HS-5 (cell line): ENCODE measurements around the gene KCTD4.

ENCODE experiments used
- DNase-seq: peaks from one replicate; pipeline ENCODE4 v3.0.0-alpha.2; 2012; ENCODE audit warnings: low read depth

Gene KCTD4

DNA sequence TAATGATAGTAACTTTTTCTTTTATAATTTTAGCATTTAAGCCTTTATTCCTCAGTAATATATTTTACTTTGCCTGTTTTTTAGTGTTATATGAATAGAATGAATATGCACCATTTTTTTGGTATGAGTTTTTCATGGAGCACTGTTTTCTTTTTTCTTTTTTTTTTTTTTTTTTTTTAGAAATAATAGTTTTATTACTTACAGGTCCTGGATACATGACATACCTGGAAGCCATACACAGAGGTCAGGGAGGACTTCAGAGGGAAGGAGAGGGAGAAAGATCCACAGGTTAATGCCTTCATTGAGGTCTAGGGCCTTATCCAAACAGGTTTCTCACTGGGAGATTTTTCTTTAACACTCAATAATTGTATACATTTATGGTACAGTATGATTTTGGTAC lies 26.4 kb downstream of the KCTD4 start:
- DNase-seq, result no peak

DNA sequence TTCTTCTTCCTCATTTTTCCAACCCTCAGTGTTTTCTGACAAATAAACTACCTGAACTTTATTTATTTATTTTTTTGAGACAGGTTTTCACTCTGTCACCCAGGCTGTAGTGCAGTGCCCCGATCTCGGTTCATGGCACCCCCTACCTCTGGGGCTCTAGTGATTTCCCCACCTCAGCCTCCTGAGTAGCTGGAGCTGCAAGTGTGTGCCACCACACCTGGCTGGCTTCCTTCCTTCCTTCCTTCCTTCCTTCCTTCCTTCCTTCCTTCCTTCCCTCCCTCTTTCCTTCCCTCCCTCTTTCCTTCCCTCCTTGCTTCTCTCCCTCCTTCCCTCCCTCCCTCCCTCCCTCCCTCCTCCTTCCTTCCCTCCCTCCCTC lies 32.3 kb downstream of the KCTD4 start:
- DNase-seq, result no peak

DNA sequence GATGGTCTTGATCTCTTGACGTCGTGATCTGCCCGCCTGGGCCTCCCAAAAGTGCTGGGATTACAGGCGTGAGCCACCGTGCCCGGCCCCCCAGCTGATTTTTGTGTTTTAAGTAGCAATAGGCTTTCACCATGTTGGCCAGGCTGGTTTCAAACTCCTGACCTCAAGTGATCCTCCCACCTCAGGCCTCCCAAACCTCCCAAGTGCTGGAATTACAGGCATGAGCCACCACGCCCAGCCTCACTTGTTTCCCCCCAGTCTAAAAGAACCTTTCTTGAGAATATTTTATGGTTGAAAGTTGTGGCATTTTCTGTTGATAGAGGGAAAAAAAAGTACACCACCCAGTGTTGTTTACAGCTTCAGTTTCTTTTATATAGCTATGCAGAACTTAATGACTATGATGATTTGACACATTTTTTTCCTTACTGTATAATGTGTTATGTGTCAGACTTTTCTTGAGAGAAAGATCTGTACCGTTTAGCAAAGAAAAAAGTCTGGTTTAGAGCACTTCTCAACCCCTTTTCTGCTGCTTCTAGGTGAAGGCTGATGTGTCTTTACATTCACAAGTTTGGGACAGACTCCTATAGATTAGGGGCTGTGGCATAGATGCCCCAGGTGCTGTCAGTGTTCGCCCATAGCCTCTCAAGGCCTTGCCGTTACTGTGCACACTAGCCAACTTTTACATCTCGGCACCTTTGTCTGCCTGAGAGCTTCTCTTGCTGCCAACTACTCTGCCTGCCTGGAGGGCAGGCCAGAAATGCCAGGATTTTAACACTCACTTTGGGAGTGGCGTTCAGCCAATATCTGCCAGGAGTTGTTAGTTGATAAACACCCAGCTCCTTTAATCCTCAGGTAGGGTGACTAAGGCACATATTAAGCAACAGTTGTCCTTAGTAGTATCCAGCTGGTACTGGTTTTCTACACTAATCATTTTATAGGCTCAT lies 33.0 kb downstream of the KCTD4 start:
- DNase-seq, result no peak

DNA sequence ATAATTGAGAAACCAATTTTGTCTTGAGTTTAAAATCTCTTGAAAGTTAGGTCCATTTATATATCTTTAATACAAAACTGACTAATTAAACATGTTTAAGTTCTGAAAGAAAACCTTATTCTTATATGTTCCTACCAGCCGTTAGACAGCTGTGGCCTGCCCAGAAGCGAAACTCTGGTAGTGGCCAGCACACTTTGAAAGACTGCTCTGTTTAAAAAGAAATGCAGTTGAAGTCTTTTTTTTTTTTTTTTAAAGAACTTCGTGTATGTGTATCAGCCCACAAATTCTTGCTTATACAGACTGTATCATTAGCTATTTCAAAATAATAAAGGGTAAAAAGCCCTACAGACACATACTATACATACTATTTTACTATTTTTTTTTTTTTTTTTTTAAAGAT lies 34.0 kb downstream of the KCTD4 start:
- no peak for DNase-seq

DNA sequence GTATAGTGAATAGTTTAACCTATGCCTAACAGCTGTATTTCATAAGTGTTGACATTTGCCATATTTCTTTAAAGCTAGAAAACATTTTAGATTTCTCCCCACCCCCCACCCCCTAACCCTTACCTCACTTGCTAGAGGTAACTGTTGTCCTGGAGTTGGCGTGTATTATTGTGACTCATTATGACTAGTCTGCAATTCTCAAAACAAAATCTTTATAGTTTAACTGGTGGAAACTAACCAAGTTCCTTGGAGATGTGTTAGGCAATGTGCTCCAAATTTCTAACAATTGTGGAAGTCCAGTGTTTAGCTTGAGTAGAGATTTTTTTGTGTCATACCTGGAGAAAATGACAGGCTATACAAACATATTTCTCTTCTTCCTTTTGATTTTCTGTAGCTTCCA lies 38.0 kb downstream of the KCTD4 start:
- peak; percentile 47 for DNase-seq

DNA sequence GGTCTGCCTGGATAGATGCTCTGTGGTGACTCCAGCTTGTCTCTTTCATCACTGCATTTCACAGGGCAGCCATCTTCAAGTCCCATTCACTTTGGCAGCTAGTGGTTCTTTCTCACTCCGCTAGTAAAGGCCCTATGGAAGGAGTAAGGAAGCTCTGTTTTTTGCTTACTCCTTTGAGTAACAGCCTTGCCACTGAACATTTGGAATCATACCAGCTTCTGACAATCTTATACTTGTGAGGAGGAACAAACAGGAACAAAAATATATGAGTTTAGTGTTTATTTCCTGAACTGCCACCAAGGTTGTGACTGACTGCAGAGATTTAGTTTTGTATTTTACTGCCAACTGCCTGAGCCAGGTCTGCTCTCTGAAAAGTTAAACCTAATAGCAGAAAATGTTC lies 38.7 kb downstream of the KCTD4 start:
- no peak for DNase-seq

DNA sequence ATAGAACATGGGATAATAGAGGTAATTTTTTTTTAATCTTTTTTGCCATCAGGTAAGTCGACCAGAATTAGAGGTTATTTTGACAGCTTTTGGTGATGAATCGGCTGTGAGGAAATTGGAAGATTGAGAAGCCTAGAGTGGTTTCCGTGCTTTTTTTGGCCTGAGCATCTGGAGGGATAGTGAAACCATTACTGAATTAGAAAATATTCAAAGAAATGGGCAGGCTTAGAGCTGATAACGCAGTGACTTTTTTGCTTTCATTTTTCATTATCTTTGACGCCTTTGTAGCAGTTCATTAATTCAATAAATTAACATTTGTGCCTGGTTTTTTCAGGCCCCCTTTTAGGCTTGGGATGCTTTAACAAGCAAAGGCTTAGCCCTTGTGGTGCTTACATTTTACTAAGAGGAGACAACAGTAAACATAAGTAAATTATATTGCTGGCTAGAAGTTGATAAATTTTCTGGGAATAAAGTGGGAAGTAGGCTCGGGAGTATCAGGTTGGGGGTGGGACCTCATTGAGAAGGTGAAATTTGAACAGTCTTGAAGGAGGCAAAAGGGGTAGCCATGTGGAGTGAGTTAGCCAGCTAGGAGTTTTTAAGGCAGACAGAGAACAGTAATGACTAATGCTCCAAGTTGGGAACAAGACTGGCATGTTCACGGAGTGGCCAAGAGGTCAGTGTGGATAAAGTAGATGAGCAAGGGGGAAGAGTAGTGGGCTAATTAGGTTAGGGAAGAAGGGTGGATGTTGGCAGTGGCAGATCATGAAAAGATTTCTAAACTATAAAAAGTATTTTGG lies 44.1 kb downstream of the KCTD4 start:
- DNase-seq, result no peak

DNA sequence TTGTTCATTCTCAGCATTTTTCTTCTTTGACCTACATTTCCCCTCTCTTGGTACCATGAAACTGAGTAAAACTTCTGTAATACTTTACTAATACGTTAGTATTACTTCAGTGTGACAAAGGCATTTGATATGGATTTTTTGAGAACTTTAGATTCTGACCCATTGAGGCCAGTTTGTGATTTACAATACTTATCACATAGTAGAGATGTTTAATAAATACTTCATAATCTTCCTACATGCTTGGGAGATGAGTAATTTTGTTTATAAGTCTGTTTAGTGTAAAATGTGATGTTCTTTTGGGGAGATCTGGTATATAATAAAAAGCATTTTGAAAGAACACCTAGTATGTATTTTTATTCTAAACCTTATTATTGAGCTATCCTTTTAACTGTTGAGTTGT lies 50.9 kb downstream of the KCTD4 start:
- DNase-seq, result no peak

DNA sequence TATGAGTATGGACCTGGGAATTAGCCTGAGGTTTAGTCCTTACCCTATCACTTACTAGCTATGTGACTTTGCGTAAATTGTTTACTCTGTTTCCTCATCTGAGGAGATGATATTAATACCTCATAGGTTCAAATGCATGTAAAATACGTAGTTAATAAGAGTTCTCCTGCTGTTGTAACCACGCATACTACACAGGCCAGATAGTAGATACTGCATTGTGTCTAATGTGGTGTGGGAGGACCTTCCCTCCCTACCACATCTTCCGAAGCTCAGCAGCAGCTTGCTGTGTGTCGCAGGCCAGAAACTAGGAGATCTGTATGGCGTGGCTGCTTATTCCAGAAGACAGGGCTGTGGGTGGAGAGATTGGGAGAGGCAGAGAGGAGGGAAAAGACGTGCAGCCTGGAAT lies 57.5 kb downstream of the KCTD4 start:
- DNase-seq, result no peak
